Stimulated activated CD8-positive, alpha-beta memory T cell treated with anti-CD3 and anti-CD28 coated beads, Interleukin-7, amount 100 ng/mL, for 4 hours (primary cell): ENCODE results near the gene SCUBE2.
"Not testable (repeated sequence)": the region's sequence is repeated elsewhere in the genome, so short reads cannot be mapped to it uniquely, and the experiment has no call there.

Experiments used
- DNase-seq, 2 donors: peaks; one replicate each; pipeline ENCODE4 v3.0.0-alpha.2; 2020; ENCODE audit warnings: low read depth in 2 of 2

Gene SCUBE2

DNA sequence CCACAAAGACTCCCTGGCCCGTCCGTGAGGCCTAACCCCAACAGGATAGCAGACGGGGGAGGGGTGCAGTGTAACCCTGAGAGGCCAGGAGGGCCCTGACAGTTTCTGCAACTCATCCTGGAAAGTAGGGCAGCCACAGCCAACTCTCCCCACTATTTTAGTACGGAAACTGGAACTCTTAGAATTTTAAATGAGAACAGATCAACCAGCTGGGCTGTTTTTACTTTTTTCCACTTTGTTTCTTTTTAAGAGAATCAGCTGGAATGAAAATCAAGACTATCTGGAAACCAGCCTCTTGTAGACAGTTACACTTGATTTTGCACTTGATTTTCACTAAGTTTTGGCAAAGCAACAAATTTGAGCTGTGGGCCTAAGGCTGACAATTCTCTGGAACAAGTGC is 44.9 kb downstream of the SCUBE2 start:
- no peak for DNase-seq

- no peak for DNase-seq
Observed at GRCh38 chr11:9042488-9042887, 48.9 kb downstream of the SCUBE2 start.

DNA sequence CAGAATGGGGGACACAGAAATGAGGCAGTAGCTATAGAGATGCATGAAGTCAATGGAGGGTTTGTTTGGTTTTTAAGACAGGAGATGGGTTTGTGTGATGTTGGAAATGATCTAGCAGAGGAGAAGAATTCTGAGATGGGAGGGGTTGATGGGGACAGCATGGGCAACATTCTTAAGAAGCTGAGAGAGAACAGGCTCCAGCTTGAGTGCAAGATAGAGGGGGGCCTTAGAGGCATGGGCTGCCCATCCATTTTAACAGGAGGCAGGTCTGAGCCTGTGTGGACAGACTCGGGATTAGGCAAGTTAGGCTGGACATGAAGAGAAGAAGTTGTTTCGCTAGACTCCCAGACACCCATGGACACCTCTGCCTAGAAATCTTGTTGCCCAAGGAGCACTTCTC is 49.7 kb downstream of the SCUBE2 start:
- no peak for DNase-seq

GRCh38 chr11:9040410-9040809 is 51.0 kb downstream of the SCUBE2 start:
- no peak for DNase-seq

- DNase-seq = no peak
Observed at GRCh38 chr11:9039863-9040262, 51.5 kb downstream of the SCUBE2 start.

DNA sequence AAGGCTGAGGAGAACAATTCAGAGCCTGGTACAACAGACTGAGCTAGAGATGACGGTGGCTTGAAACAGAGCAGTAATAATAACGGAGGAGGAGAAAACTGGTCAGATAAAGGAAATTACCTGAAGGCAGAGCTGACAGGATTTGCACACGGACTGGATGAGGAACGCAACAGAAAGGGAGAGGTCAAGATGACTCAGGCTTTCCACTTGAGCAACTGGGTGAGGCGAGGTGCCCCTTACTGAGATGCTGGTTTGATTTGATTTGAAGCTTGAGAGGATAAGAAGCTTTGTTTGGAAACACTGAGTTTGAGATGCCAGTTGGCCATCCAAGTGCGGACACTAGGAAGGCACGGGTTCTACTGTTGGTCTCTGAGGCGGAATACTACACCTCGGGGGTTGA is 52.2 kb downstream of the SCUBE2 start:
- no peak for DNase-seq

GRCh38 chr11:9038541-9038940 is 52.9 kb downstream of the SCUBE2 start:
- DNase-seq = no peak

GRCh38 chr11:9037963-9038362 is 53.4 kb downstream of the SCUBE2 start:
- no peak for DNase-seq

DNA sequence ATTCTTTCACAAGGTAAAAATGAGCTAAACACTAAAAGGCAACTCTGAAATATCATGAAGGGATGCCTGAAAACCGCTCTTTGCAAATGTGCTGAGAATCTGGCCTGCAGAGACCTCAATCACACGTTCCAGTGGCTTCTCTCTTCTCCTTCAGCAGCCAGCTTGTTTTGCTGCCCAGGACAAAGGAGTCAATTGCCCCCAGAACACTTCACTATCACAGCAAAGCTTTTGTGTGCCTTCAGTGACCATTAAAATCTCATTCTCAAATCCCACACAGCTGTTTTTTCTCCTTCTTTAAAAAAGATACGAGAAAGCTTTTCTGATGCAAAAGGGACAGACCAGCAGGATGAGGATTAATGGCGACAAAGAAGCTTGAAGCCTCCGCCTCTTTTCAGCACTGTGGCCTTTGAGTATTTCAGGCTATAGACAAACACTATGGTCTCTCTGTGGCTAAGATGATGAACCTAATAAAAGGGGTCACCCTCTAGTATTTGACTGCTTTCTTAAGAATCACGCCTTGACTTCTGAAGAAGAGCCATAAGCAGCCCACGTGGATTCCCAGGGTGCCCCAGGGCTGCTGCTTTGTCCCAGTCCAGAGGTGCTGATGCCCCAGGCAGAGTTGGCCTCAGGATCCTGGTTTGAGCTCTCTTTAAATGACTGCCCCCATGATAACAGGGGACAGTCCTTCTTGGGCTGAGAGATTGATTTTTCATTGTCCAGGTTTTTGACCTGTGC is 54.2 kb downstream of the SCUBE2 start:
- DNase-seq = no peak

GRCh38 chr11:9030601-9031000 is 60.8 kb downstream of the SCUBE2 start:
- no peak for DNase-seq

DNA sequence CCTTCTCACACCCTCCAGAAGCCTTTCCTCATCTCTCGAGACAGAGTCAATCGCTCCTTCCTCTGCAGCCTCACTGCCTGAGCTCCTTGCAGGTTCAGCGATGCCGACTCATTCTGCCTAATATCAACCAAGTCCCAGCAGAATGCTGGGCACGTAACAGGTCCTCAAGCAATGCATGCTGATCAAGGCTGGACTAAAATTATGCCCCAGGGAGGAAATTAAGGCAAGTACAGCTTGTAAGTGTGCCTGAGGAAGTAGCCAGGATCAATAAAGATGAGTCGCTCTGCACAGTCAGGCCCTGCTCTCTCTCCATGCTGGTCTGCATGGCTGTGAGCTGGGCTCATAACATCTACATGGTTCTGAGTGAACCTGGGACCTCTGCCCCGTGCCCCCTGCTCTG is 62.0 kb downstream of the SCUBE2 start:
- no peak for DNase-seq

- DNase-seq = no peak
Observed at GRCh38 chr11:9028581-9028980, 62.8 kb downstream of the SCUBE2 start.

DNA sequence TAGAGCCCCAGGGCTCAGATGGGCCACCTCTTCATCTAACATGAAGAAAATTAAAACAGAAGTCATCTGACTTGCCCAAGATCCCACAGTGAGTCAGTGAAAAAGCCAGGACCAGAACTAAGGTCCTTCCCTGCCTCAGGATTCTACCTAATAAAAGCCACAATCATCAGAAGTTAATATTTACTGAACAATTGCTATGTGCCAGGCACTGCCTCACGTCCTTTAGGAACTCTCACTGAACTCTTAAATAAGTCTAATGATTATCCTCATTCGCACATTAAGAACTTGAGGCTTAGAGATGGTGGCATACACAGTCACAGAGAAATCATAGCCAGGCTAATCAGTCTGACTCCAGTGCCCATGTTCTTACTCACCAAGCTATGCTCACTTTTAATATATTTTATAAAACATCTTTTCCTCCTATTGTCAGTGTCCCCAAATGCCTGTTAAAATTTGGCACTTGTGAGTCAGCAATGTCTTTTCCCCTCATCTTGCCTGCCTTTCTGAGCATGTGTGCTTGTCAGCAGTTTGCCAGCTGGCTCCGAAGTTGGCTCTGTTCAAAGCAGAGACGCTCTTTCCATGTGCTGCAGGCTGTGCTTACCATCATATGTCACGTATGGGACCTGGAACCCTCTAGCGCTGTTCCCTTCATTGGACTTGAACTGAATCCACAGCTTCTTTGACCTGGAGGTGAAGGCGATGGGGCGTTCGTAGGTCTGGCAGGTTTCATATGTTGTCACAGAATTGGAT is 66.1 kb downstream of the SCUBE2 start:
- DNase-seq = no peak

GRCh38 chr11:9022961-9023680 is 68.3 kb downstream of the SCUBE2 start:
- DNase-seq = no peak

DNA sequence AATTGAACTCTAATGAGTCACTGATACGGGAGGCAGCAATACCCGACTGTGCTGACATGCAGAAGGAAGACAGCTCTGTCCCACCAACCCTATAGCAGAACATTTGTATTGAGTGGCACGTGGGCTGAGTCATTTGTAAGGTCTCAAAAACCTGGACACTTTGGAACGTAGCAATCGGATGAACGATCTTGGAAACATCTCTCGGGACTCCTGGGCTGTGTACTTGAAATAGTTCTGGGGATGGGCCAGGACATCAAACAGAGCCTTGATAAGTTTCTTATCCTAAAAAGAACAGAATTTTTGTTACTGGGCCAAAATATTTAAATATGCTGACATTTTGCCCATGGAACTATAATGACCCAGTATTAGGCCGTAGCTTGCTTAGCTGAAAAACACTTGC is 70.5 kb downstream of the SCUBE2 start:
- no peak for DNase-seq

GRCh38 chr11:9019861-9020260 is 71.5 kb downstream of the SCUBE2 start:
- no peak for DNase-seq

- DNase-seq = no peak
Observed at GRCh38 chr11:9017773-9018172, 73.6 kb downstream of the SCUBE2 start.

DNA sequence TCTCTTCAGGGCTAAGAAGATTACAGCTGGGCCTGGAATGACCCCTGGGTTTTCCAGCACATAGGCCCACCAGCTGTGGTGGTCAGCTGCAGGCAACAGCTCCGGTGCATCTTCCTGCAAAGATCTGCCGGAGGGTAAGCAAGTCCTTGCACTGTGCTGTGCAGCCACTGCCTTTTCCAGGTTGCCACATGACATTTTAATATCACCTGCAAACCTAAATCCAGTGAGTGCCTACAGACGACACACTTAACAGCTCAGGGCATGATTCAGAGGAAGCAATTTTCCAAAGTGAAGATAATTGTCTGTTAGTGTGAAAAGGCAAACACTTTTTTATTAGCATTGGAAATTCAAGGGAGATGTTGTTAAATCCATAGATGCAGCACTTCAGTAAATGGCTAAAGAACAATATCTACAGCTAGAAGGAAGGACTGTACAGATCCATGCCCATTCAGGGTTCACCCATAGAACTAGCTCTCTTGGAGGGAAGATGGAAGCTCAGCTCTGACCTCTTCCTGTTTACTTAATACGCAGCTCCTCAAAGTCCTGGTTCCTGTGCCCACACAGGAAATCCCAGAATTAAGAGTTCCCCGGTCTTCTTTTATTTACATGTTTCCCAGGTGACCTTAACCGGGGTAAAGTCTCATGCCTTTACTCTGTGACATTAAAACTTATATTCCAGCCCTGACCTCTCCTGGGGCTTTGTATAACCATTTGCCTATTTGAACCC is 74.3 kb downstream of the SCUBE2 start:
- DNase-seq = no peak

DNA sequence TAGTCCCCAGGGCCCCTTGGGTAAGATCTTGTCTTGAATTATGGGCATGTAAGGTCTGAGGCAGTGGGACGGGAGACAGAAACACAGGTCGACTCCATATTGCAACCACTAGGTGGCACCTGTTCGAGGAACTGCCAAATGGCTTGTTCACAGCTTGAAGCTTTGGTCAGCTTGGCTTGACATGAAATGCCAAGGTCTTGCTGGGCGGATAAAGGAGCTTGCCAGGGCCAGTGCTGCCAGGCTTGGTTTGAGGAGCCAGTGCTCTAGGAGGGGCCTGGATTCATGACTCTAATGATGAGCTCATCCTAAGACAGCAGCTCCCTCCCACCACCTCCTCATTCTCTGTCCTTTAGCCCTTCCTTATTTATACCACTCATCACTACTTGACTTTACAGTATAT is 75.7 kb downstream of the SCUBE2 start:
- DNase-seq = peak; percentile 11 to 29

DNA sequence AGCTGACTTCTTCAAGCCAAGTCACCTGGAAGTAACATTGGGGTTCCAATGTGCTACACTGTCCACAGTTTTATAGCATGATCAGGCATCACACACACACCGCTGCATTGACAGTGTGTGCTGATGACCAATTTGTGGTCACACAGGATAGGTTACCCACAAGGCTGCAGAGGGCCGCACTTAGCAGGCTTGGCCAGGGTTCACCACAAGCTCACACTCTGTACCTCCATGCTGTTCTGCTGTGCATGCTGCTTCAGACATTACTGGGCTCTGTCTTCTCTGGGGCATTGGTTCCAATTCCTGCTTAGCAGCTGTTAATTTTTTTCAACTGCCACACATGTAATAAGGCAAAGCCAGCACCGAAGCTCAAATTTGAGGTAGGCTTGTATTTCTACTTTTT is 76.6 kb downstream of the SCUBE2 start:
- DNase-seq = no peak

- DNase-seq = no peak
Observed at GRCh38 chr11:9013373-9013772, 78.0 kb downstream of the SCUBE2 start.

GRCh38 chr11:9009538-9009937 is 81.9 kb downstream of the SCUBE2 start:
- DNase-seq = not testable (repeated sequence)
